Stimulated activated CD4-positive, alpha-beta T cell treated with anti-CD3 and anti-CD28 coated beads, TNF-alpha, amount 100 ng/mL, for 1 hour (primary cell): ENCODE measurements around the gene ERICH3.

Source experiments
- DNase-seq, 3 donors: peaks; one replicate each; pipeline ENCODE4 v3.0.0-alpha.2; 2020; ENCODE audit warnings: low read depth in 3 of 3, low spot score in 1 of 3

ERICH3 gene, protein sequence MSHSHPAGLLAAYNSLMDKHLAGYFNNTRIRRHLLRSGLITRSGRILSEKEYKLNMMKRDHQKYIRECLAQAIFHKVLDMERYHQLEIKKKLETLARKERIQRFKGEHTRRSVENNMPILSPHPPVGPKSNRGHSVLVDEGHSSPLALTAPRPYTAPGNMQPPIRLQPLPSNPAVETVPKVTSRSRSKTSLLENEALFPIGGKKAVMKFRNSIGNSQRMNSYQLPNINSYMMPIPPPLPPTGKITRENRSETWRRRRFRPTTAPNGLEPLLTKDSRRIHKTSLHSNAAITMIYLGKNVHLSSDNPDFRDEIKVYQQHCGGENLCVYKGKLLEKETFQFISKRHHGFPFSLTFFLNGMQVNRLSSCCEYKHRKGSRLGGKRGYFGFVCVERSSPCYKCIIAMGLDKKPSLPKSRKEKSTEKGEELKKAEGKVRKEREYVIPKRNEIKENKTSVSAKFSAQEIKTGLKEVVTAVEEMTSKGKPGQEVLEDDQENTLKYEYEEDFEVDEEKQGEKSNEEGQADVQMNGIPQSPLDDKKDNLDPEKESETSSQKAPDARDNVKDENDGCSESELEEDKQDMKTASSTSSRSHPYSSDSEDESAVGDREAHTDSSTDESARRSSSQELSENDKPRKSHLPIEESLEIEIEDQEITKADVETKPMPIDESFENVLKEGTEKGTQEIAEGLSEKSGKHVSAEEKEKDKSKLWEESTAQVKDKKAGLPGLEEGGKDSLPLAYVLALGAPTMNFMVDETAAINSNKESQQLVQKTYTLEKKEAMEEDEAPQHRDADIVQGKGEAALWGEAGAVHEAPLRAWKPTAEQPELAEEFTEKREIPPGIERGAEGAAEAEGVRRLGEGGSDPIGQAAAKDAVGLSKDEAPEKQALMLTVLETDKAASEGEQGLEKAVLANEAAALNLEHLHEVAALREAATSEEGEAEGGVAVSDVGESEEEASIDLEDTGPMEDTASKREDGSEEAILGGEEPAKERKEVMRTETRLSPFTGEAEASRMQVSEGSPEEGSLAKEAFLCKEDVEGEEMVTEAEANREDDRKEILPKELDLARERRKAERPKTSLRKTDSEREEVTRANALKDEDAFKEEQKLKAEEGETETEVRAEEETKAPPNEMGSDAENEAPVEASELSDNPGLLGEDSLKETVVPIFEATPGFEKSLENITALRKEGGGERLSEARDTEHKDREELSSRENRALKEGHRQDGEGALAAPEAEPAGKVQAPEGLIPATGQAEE (N-terminal part only)

DNA sequence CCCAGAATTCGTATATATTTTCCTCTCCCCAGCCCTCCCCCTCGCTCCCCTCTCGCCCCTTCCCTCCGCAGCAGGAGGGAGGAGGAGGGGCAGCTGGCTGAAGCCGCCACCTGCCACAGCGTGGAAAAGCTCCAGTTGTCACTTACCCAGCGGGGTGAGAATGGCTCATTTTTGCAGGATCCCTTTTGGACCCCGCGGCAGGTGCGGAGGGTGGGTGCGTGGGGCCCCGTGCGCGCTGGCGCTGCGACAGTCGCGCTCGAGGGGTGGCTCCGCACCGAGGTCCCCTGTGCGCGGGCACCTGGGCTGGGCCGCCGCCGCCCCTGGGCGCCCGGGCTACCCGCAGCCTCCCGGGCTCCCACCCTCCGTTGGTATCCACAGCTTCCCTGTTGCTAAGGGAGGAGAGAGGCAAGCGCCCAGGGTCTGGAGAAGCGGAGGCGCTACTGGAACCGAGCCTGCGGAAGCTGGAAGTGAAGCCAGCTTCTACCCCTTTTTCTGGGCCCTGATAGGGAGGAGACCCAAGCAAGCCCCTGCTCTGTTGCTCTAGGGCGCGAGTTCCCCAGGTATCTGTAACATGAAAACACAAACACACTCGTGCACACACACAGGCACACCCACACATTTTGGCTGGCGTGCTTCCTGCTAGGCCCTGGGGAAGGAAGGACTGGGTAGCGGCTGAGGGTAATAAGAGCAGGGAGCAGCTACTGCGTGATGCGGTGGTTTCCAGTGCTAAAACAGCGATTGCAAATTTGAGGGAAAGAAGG, at the start of gene ERICH3:
ERICH3 (minus strand) TSS at position 442 of the 761 bp plus-strand sequence; CDS start at position 169, 273 bp downstream.
- no peak for DNase-seq

GRCh38 chr1:74717626-74718025, 44.0 kb upstream of the ERICH3 start:
- DNase-seq, result no peak

DNA sequence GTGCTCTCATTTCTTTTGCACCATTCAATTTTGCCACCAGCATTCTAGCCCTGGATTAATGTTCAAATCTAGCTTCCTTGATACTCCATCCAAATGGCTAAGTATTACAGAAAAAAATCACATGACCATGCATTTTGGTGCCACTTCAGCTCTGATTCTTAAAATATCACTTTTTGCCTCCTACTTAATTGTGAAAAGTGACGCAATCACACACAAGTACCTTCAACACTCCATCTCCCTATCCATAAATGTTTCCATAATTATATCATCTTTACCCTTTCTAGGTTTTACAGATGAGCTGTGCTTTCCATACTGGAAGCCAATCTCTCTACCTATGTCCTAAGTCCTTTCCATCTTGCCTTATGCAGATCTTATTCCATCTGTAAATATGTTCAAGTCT, 43.2 kb upstream of the ERICH3 start:
- no peak for DNase-seq

GRCh38 chr1:74715806-74716205, 42.2 kb upstream of the ERICH3 start:
- DNase-seq, result no peak

- no peak for DNase-seq
Observed at GRCh38 chr1:74715236-74715502, 41.6 kb upstream of the ERICH3 start.

GRCh38 chr1:74714429-74715235, 41.0 kb upstream of the ERICH3 start:
- no peak for DNase-seq

GRCh38 chr1:74713849-74714248, 40.3 kb upstream of the ERICH3 start:
- no peak for DNase-seq

- no peak for DNase-seq
Observed at GRCh38 chr1:74712881-74713280, 39.3 kb upstream of the ERICH3 start.

DNA sequence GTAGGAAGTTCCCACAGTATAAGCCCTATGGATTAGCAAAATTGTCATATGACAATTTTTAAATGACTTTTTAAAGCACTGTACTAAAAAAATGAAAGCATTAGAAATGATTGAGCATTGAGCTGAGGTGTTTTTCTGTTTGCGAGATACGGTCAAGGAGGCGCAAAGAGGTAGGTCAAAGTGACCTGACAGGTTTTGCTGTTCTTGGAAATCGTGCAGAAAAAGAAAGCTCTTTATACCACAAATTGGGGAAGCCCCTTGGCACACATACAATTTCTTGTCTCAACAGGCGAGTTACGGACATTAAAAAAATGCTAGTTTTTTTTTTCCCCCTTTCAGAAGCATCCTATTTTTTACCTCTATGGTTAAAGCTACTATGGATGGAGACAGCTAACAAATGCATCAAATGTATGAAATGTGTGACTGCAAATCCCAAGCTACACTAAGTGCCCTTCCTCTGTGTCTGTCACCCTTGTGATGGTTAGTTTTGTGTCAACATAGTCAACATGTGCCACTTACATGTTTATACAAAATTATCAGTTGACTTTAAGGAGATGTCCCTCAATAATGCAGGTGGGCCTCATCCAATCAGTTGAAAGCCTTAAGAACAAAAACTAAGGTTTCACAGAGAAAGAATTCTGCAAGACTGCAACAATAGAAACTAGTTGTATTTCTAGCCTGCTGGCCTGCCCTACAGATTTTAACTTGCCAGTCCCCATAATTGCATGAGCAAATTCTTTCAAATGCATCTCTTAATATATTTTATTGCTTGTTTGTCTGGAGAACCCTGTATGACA, 30.0 kb upstream of the ERICH3 start:
- DNase-seq, result no peak

DNA sequence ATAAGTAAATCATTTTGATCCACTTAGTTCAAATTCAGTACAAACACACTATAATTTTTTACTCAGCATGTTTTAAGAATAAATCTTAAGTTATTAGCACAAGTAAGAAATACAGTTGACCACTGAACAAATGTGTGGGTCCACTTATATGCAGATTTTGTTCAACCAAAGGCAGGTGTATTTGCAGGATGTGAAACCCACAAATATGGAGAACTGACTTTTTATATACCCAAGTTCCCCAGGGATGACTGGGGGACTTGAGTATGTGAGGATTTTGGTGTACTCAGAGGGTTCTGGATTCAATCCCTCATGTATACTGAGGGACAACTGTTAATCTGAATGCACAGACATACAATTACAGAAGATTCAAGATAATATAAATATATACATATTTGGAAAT, 25.7 kb upstream of the ERICH3 start:
- DNase-seq, result no peak

- DNase-seq, result no peak
Observed at GRCh38 chr1:74697832-74698231, 24.2 kb upstream of the ERICH3 start.

DNA sequence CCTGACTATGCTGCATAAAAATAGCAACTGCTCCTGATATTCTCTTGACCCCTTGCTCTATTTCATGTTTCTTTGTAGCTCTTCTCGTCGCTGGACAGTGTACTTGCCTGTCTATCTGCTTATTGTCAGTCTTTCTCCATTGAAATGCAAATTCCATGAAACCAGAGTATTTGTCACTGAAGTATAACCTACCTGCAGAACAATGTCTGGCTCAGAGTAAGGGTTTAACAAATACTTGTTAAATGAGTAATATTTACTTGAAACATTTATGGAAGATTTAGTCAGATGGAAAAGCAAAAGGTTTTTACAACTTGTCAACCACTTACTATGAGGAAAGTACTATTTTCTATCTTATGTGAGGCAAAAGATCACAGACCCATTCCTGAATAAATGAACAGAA, 19.9 kb upstream of the ERICH3 start:
- no peak for DNase-seq

- DNase-seq, result no peak
Observed at GRCh38 chr1:74690909-74691308, 17.3 kb upstream of the ERICH3 start.

- DNase-seq, result no peak
Observed at GRCh38 chr1:74690364-74690696, 16.7 kb upstream of the ERICH3 start.

GRCh38 chr1:74689621-74690363, 16.2 kb upstream of the ERICH3 start:
- DNase-seq, result no peak

DNA sequence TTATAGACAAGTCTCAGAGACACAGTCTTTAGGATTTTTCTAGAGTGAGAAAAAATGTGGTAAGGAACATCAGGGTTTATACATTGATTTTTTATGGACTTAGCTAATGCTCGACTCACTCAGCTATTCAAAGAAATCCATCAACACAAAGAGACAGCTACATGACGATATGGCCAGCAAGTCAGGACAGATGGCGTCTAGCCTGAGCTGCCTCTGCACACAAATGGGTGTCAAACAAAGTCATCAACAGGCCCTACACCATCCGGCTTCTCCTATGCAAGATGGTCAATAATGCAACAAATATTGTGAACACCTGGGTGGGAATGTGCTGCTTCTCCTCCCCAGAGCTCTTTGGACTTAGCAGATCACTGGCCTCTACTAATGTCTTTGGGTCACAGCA, 13.3 kb upstream of the ERICH3 start:
- DNase-seq, result no peak

- DNase-seq, result no peak
Observed at GRCh38 chr1:74684301-74684700, 10.7 kb upstream of the ERICH3 start.

DNA sequence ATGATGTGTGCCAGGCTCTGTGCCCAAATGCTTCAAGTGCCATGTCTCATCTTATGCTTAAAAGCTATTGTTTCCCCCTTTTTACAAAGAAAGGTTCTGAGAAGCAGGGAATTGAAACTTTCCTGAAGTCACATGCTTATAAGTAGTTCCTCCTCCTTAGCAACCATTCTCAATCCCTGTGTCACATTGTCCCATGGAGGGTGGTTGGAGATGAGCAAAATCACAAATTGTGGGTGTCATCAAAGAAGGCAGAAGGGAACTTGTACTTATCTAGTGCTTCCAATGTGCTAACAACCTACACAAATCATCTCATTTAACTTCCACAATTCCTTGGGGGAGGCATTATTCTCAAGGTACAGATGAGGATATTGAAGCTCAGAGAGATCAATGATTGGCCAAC, 10.1 kb upstream of the ERICH3 start:
- DNase-seq, result no peak

DNA sequence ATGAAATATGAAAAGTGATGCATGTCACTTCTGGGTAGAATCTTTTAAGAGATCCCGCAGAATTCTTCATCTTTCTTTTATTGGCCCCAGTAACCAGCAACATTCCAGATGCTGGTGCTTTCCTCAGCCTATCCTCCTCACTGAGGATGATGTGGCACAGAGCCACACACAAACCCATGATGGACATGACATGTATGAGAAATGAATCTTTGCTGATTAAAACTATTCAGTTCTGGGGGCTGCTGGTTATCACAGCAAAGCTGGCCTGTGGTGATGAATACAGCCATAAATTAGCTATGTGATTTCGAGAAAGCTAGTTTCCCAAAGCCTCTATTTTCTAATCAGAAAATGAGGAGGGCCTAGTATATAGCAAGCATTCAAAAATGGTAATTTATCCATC, 8.3 kb upstream of the ERICH3 start:
- no peak for DNase-seq
